NCI-H446 (cell line): ENCODE measurements around the gene CERT1.

Source experiments
- DNase-seq, 2 experiments: peaks; one replicate each; lab custom pipeline; 2025; lab: John Stamatoyannopoulos, UW

CERT1 gene

GRCh38 chr5:75471193-75471592, 40.2 kb downstream of the CERT1 start:
- DNase-seq = no peak

GRCh38 chr5:75469017-75469416, 42.4 kb downstream of the CERT1 start:
- DNase-seq = no peak

DNA sequence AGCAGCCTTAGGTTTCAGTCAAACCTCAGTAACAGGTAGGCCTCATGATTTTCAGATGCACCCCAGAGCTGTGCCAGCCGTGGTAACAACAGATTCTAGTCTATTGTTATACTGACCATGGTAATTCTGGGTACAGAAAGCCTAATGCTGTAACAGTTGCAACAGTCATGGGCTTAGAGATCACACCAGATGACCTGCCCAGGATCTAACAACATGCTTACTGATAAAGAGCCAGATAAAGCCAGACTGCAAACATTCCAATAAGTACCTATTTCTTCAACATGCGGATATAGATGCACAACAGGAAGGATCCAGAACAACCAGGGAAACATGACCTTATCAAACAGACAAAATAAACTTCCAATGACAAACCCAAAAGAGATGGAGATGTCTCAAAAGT, 42.8 kb downstream of the CERT1 start:
- no peak for DNase-seq

- DNase-seq = no peak
Observed at GRCh38 chr5:75466006-75466716, 45.3 kb downstream of the CERT1 start.

GRCh38 chr5:75465480-75465879, 45.9 kb downstream of the CERT1 start:
- DNase-seq = peak; percentile 3 to 13

GRCh38 chr5:75463726-75464125, 47.7 kb downstream of the CERT1 start:
- DNase-seq = no peak

DNA sequence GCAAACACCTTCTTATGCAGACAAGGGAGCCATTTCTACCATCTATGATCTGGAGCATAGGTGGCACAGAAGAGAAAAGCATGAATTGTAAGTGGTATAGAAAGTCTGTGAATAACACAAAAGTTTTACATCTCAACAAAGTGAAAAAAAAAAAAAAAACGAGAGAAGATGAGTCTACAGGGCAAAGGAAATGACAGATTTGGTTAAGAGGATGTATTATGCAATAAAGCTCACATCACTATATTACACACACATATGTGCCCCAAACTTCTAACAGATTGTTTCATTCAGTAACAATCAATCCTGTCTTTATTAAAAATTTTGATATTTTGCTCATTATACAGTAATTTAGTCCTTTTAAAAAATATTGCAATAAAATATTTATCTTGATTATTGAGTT, 49.8 kb downstream of the CERT1 start:
- DNase-seq = no peak

GRCh38 chr5:75460942-75461610, 50.4 kb downstream of the CERT1 start:
- DNase-seq = no peak

DNA sequence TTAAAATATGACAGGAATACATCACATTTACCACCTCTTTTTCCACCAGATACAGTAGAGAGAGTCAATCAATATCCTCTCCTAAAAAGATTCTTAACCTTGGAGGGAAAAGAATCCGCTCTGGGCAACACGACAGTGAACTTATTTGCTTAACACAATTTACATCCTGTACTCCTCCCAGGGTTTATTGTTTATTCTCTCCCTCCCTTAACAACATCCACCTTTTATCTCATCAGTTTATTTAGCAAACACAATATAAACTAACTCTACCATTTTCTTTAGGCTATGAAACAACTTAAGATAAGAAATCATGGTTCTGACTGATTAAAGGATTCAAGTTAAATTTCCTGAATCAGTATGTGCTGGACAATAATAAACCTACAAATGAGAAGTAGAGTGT, 50.9 kb downstream of the CERT1 start:
- no peak for DNase-seq

- no peak for DNase-seq
Observed at GRCh38 chr5:75457691-75458090, 53.7 kb downstream of the CERT1 start.

DNA sequence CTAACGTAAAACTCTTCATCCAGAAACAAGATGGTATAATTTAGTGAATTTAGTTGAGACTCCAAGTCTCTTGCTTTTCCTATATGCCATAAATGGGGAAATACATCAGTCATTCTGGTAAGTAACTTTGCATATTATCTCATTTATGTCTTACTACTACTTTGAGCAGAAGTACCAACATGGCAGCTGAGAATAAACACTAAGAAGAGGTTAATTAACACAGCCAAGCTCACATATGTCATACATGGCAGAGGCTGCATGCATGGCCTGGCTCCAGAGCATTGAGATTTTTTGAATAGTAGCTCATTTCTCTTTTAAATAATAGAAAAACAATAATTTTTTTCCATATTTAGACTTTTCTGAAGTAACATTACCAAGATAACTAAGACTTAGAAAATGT, 54.3 kb downstream of the CERT1 start:
- no peak for DNase-seq

DNA sequence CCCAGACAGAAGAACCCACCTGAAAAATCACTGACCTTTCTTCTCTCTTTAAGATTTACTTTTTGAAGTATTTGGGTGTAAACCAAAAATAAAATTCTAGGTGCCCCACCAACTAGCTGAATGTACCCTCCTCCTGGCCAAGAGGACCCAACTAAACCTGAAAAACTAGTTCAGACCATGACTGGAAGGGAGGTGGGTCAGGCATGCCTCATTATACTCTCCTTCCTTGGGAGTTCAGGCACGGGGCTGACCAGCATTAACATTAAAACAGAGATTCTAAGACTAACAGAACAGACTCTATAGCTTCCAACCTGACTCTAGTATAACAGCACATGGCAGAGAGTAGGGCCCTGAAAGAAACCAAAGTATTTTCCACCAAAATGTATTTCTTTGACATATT, 61.4 kb downstream of the CERT1 start:
- no peak for DNase-seq

DNA sequence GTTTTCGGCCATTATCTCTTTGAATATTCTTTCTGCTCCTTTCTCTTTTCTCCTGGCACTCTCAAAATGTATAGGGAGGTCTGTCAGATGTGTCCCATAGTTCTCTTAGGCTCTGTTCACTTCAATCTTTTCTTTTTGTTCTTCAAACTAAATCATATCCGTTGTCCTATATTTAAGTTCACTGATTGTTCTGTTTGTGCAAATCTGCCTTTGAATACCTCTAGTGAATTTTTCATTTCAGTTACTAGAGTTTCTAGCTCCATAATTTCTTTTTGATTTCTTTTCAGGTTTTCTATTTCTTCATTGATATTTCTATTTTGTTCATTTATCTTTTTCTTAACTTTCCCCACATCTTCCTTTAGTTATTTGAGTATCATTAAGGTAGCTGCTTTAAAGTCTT, 65.4 kb downstream of the CERT1 start:
- DNase-seq = no peak

DNA sequence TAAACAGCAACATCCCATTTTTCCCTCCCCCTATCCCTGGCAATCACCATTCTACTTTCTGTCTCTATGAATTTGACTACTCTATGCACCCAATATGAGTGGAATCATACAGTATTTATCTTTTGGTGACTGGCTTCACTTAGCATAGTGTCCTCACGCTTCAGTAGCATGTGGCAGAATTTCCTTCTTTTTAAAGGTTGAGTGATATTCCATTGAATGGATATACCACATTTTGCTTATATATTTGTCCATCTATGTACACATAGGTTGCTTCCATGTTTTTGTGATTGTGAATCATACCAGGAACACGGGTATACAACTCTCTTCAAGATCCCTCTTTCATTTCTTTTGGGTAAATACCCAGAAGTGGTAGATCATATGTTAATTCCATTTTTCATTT, 69.9 kb downstream of the CERT1 start:
- DNase-seq = no peak

DNA sequence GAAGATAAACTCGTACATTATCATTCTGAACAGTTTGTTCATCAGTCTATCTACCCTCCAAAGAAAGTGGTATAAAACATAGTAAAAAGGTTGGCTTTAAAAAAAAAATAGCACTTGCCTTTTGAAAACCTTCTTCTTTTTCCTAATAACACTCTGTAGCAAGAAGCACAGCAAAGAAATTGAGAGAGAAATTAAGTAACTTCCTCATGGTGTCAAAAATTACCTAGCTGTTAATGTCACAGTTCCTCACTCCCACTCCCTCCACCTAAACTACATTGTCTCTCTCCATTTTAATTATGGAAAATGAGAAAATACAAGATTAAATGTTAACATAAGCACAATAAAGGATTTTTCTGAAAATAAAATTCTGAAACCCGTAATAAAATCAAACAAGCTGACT, 72.2 kb downstream of the CERT1 start:
- DNase-seq = no peak

DNA sequence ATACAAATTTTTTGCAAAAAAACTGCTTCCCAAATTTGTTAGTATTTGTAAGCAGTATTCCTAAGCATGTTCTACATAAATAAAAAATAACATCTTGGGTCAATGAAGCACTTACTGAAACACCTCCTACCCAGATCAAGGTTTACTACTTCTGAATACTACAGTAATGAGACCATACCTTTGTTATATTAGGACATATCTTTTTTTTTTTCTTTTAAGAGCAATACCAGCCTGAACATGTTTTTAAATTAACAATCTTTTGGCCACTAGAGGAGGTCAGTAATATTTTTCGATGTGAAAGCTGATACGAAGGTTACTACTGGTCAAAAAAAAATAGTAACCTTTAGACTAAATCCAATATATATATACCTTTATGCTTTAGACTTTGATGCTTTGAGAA, 72.7 kb downstream of the CERT1 start:
- DNase-seq = no peak

- no peak for DNase-seq
Observed at GRCh38 chr5:75435096-75435495, 76.3 kb downstream of the CERT1 start.

- no peak for DNase-seq
Observed at GRCh38 chr5:75433814-75434506, 77.5 kb downstream of the CERT1 start.

- no peak for DNase-seq
Observed at GRCh38 chr5:75414241-75414640, 97.2 kb downstream of the CERT1 start.

GRCh38 chr5:75412111-75412990, 99.1 kb downstream of the CERT1 start:
- no peak for DNase-seq

GRCh38 chr5:75405296-75405695, 106.1 kb downstream of the CERT1 start:
- DNase-seq = no peak

DNA sequence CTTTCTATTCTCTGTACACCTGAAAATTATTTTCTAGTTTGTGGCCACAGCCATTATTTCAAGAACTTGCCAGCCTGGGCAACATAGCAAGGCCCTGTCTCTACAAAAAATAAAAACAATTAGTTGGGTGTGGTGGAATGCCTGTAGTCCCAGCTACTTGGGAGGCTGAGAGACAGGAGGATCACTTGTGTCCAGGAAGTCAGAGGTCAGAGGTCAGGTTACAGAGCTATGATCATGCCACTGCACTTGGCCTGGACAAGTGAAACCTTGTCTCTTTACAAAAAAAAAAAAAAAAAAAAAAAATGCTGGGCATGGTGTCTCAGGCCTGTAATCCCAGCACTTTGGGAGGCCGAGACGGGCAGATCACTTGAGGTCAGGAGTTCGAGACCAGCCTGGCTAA, 116.2 kb downstream of the CERT1 start:
- DNase-seq = no peak
